ENCODE measurements around the gene EIF4B.

DNA sequence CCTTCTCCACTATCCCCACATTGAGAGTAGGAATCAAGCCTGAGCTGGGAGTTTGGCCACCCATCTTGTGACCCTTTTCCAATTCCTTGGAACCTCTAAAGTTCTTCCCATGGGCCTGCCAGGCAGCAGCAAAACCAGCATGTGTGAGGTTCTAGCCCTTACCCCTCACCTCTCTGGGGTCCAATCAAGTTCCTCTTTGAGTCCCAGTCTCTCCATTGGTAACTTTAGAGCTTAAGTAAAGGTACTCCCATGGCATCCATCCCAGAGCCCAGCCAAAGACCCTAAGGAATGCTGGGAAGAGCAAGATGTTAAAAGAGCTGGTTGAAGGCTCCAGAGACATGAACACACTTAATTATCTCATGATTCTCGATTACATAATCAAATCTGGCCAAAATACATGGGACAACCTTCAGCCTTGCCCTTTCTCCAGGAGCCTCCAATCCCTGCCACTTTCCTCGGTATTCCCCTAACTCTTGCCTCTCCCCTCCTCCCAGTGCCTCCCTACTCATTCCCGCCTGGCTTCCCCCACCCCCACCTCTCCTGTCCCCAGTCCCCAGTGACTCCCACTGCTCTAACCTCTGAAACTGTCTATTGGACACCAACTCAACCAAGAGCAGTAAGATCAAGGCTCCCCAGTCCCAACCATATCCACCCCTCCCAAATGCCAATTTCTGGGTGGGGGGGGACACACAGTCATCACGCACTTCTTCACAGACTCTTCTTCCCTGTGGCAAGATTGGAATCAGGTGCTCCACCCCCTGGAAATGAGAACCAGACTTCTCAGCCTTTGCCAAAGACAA, 38.8 kb downstream of the EIF4B start:
- TF ChIP-seq GATA3 (IDR thresholded peaks at IDR 0.05; ENCODE audit: low read depth, low read length) (no peak), GATA2 (IDR thresholded peaks at IDR 0.05; ENCODE audit: low read depth, low read length) (no peak)
